ENCODE results near the gene TMPRSS12.
"Not testable (repeated sequence)": the region's sequence is repeated elsewhere in the genome, so short reads cannot be mapped to it uniquely, and the experiment has no call there.

Gene TMPRSS12

GRCh38 chr12:50842637-50843493 lies at the start of gene TMPRSS12:
TMPRSS12 (plus strand) TSS chr12:50842926; CDS start chr12:50842965, 39 bp downstream.
- DNase-seq (ENCODE audit: low spot score), result peak; percentile 9

- DNase-seq (ENCODE audit: low spot score), result no peak
Measured at GRCh38 chr12:50799908-50800307, 42.8 kb upstream of the TMPRSS12 start.

GRCh38 chr12:50803230-50803875 lies 39.4 kb upstream of the TMPRSS12 start:
- DNase-seq (ENCODE audit: low spot score), result no peak

GRCh38 chr12:50806176-50806575 lies 36.5 kb upstream of the TMPRSS12 start:
- no peak for DNase-seq (ENCODE audit: low spot score)

- DNase-seq (ENCODE audit: low spot score), result not testable (repeated sequence)
Measured at GRCh38 chr12:50809131-50809530, 33.6 kb upstream of the TMPRSS12 start.

GRCh38 chr12:50814921-50815320 lies 27.8 kb upstream of the TMPRSS12 start:
- not testable (repeated sequence) for DNase-seq (ENCODE audit: low spot score)

GRCh38 chr12:50820177-50820576 lies 22.5 kb upstream of the TMPRSS12 start:
- DNase-seq (ENCODE audit: low spot score), result no peak

GRCh38 chr12:50822082-50822481 lies 20.6 kb upstream of the TMPRSS12 start:
- no peak for DNase-seq (ENCODE audit: low spot score)

GRCh38 chr12:50823724-50824123 lies 19.0 kb upstream of the TMPRSS12 start:
- not testable (repeated sequence) for DNase-seq (ENCODE audit: low spot score)

- DNase-seq (ENCODE audit: low spot score), result no peak
Measured at GRCh38 chr12:50824914-50825313, 17.8 kb upstream of the TMPRSS12 start.

GRCh38 chr12:50825372-50825838 lies 17.3 kb upstream of the TMPRSS12 start:
- peak; percentile 71 for DNase-seq (ENCODE audit: low spot score)

GRCh38 chr12:50828121-50828520 lies 14.6 kb upstream of the TMPRSS12 start:
- DNase-seq (ENCODE audit: low spot score), result no peak

- no peak for DNase-seq (ENCODE audit: low spot score)
Measured at GRCh38 chr12:50828886-50829285, 13.8 kb upstream of the TMPRSS12 start.

- DNase-seq (ENCODE audit: low spot score), result not testable (repeated sequence)
Measured at GRCh38 chr12:50833801-50834200, 8.9 kb upstream of the TMPRSS12 start.

- DNase-seq (ENCODE audit: low spot score), result no peak
Measured at GRCh38 chr12:50839042-50839441, 3.7 kb upstream of the TMPRSS12 start.

GRCh38 chr12:50840809-50841487 lies 1.8 kb upstream of the TMPRSS12 start:
- DNase-seq (ENCODE audit: low spot score), result no peak

GRCh38 chr12:50841716-50842531 lies 802 bp upstream of the TMPRSS12 start:
- no peak for DNase-seq (ENCODE audit: low spot score)

GRCh38 chr12:50845021-50845647 lies 2.4 kb downstream of the TMPRSS12 start:
- DNase-seq (ENCODE audit: low spot score), result peak; percentile 24

- DNase-seq (ENCODE audit: low spot score), result no peak
Measured at GRCh38 chr12:50848963-50849362, 6.2 kb downstream of the TMPRSS12 start.

- not testable (repeated sequence) for DNase-seq (ENCODE audit: low spot score)
Measured at GRCh38 chr12:50855218-50855617, 12.5 kb downstream of the TMPRSS12 start.

- DNase-seq (ENCODE audit: low spot score), result not testable (repeated sequence)
Measured at GRCh38 chr12:50855679-50856078, 13.0 kb downstream of the TMPRSS12 start.
